Measurements from ENCODE around the gene RFLNA. TPM values are rescaled to one million over a fixed set of nuclear protein-coding genes. Genes with fewer than 3 reads are reported as not detected.

The RFLNA gene
- total and polyA plus RNA-seq, 2 experiments from 2014 or later, result 3.9 to 20.4 TPM

DNA sequence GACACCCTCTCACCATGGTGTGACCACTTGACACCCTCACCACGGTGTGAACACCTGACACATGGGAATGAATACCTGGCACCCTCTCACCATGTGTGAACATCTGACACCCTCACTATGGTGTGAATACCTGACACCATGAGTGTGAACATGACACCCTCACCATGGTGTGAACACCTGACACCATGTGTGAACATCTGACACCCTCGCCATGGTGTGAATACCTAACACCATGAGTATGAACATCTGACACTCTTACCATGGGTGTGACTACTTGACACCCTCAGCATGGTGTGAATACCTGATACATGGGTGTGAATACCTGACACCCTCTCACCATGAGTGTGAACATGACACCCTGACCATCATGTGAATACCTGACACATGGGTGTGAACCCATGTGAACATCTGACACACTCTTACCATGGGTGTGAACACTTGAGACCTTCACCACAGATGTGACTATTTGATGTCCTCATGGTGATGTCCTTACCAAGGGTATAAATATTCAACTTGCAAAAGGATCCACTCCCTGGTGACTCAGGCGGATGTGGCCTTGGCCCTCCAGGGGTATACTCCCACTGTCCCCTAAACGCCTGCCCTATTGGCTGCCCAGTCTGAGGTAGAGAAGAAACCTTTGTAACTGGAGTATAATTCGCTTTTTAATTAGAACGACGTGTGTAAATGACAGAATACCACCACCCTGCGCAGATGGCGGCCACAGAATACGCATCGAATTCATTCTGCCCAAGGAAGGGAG is 29.1 kb downstream of the RFLNA start:
- Mint-ChIP-seq H3K9me3 (peaks cover 31% of the 10 kb centered on the region), H3K4me1 (peaks cover 12% of the 10 kb centered on the region), H3K4me3 (no peak overlapping the region), H3K27me3 (ENCODE audit: insufficient read depth, low read depth, poor library complexity) (peaks cover 32% of the 10 kb centered on the region), H3K36me3 (ENCODE audit: low read depth) (peaks cover 60% of the 10 kb centered on the region), H3K27ac (no peak overlapping the region)
- Histone ChIP-seq H3K79me2 (replicated peaks; ENCODE audit: insufficient read depth) (no peaks in the 10 kb centered on the region), H3F3A (replicated peaks; ENCODE audit: low read depth) (peaks cover 8% of the 10 kb centered on the region; the same call in 1 of the 2 replicates), H3K36me3 (ENCODE audit: insufficient read depth) (peaks cover 13% of the 10 kb centered on the region; the same call in 1 of the 2 replicates), H2AFZ (no peak overlapping the region), H3K4me1 (ENCODE audit: insufficient read depth) (peaks cover 2% of the 10 kb centered on the region; the same call in 1 of the 2 replicates), H3K4me2 (no peak overlapping the region), H3K4me3 (no peak overlapping the region), H3K27ac (ENCODE audit: low read depth) (no peak overlapping the region), H3K27me3 (ENCODE audit: insufficient read depth) (no peaks in the 10 kb centered on the region), H4K20me1 (replicated peaks; ENCODE audit: insufficient read depth) (no peaks in the 10 kb centered on the region), H3K9me2 (ENCODE audit: insufficient read depth) (no peaks in the 10 kb centered on the region)
- ATAC-seq, result no peak
- DNase-seq (ENCODE audit: low spot score), result no peak
- TF ChIP-seq NANOG (IDR thresholded peaks at IDR 0.05; ENCODE audit: borderline replicate concordance), result no peak
- TF ChIP-seq, protein P1, sequence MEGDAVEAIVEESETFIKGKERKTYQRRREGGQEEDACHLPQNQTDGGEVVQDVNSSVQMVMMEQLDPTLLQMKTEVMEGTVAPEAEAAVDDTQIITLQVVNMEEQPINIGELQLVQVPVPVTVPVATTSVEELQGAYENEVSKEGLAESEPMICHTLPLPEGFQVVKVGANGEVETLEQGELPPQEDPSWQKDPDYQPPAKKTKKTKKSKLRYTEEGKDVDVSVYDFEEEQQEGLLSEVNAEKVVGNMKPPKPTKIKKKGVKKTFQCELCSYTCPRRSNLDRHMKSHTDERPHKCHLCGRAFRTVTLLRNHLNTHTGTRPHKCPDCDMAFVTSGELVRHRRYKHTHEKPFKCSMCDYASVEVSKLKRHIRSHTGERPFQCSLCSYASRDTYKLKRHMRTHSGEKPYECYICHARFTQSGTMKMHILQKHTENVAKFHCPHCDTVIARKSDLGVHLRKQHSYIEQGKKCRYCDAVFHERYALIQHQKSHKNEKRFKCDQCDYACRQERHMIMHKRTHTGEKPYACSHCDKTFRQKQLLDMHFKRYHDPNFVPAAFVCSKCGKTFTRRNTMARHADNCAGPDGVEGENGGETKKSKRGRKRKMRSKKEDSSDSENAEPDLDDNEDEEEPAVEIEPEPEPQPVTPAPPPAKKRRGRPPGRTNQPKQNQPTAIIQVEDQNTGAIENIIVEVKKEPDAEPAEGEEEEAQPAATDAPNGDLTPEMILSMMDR (conservative IDR thresholded peaks at IDR 0.05; ENCODE audit: low read depth in 2 of 2), result no peak
- no peak for TF ChIP-seq EZH2phosphoT487 (IDR thresholded peaks at IDR 0.05; ENCODE audit: unreplicated experiment)
- TF ChIP-seq ZNF114 (CRISPR knock-in tag; IDR thresholded peaks at IDR 0.05), result no peak
- no peak for TF ChIP-seq STAT1 (IDR thresholded peaks at IDR 0.05; ENCODE audit: unreplicated experiment)
- TF ChIP-seq EZH2 (IDR thresholded peaks at IDR 0.05; ENCODE audit: low read depth, unreplicated experiment), result no peak
- TF ChIP-seq, protein P2, sequence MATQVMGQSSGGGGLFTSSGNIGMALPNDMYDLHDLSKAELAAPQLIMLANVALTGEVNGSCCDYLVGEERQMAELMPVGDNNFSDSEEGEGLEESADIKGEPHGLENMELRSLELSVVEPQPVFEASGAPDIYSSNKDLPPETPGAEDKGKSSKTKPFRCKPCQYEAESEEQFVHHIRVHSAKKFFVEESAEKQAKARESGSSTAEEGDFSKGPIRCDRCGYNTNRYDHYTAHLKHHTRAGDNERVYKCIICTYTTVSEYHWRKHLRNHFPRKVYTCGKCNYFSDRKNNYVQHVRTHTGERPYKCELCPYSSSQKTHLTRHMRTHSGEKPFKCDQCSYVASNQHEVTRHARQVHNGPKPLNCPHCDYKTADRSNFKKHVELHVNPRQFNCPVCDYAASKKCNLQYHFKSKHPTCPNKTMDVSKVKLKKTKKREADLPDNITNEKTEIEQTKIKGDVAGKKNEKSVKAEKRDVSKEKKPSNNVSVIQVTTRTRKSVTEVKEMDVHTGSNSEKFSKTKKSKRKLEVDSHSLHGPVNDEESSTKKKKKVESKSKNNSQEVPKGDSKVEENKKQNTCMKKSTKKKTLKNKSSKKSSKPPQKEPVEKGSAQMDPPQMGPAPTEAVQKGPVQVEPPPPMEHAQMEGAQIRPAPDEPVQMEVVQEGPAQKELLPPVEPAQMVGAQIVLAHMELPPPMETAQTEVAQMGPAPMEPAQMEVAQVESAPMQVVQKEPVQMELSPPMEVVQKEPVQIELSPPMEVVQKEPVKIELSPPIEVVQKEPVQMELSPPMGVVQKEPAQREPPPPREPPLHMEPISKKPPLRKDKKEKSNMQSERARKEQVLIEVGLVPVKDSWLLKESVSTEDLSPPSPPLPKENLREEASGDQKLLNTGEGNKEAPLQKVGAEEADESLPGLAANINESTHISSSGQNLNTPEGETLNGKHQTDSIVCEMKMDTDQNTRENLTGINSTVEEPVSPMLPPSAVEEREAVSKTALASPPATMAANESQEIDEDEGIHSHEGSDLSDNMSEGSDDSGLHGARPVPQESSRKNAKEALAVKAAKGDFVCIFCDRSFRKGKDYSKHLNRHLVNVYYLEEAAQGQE (IDR thresholded peaks at IDR 0.05; ENCODE audit: unreplicated experiment), result no peak
- TF ChIP-seq, protein P3, sequence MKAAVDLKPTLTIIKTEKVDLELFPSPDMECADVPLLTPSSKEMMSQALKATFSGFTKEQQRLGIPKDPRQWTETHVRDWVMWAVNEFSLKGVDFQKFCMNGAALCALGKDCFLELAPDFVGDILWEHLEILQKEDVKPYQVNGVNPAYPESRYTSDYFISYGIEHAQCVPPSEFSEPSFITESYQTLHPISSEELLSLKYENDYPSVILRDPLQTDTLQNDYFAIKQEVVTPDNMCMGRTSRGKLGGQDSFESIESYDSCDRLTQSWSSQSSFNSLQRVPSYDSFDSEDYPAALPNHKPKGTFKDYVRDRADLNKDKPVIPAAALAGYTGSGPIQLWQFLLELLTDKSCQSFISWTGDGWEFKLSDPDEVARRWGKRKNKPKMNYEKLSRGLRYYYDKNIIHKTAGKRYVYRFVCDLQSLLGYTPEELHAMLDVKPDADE (IDR thresholded peaks at IDR 0.05), result no peak
- TF ChIP-seq POLR2AphosphoS5 (IDR thresholded peaks at IDR 0.05; ENCODE audit: low read depth), result no peak
- TF ChIP-seq, protein P4, sequence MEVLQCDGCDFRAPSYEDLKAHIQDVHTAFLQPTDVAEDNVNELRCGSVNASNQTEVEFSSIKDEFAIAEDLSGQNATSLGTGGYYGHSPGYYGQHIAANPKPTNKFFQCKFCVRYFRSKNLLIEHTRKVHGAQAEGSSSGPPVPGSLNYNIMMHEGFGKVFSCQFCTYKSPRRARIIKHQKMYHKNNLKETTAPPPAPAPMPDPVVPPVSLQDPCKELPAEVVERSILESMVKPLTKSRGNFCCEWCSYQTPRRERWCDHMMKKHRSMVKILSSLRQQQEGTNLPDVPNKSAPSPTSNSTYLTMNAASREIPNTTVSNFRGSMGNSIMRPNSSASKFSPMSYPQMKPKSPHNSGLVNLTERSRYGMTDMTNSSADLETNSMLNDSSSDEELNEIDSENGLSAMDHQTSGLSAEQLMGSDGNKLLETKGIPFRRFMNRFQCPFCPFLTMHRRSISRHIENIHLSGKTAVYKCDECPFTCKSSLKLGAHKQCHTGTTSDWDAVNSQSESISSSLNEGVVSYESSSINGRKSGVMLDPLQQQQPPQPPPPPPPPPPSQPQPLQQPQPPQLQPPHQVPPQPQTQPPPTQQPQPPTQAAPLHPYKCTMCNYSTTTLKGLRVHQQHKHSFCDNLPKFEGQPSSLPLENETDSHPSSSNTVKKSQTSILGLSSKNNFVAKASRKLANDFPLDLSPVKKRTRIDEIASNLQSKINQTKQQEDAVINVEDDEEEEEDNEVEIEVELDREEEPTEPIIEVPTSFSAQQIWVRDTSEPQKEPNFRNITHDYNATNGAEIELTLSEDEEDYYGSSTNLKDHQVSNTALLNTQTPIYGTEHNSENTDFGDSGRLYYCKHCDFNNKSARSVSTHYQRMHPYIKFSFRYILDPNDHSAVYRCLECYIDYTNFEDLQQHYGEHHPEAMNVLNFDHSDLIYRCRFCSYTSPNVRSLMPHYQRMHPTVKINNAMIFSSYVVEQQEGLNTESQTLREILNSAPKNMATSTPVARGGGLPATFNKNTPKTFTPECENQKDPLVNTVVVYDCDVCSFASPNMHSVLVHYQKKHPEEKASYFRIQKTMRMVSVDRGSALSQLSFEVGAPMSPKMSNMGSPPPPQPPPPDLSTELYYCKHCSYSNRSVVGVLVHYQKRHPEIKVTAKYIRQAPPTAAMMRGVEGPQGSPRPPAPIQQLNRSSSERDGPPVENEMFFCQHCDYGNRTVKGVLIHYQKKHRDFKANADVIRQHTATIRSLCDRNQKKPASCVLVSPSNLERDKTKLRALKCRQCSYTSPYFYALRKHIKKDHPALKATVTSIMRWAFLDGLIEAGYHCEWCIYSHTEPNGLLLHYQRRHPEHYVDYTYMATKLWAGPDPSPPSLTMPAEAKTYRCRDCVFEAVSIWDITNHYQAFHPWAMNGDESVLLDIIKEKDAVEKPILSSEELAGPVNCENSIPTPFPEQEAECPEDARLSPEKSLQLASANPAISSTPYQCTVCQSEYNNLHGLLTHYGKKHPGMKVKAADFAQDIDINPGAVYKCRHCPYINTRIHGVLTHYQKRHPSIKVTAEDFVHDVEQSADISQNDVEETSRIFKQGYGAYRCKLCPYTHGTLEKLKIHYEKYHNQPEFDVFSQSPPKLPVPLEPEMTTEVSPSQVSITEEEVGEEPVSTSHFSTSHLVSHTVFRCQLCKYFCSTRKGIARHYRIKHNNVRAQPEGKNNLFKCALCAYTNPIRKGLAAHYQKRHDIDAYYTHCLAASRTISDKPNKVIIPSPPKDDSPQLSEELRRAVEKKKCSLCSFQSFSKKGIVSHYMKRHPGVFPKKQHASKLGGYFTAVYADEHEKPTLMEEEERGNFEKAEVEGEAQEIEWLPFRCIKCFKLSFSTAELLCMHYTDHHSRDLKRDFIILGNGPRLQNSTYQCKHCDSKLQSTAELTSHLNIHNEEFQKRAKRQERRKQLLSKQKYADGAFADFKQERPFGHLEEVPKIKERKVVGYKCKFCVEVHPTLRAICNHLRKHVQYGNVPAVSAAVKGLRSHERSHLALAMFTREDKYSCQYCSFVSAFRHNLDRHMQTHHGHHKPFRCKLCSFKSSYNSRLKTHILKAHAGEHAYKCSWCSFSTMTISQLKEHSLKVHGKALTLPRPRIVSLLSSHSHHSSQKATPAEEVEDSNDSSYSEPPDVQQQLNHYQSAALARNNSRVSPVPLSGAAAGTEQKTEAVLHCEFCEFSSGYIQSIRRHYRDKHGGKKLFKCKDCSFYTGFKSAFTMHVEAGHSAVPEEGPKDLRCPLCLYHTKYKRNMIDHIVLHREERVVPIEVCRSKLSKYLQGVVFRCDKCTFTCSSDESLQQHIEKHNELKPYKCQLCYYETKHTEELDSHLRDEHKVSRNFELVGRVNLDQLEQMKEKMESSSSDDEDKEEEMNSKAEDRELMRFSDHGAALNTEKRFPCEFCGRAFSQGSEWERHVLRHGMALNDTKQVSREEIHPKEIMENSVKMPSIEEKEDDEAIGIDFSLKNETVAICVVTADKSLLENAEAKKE (CRISPR knock-in tag; IDR thresholded peaks at IDR 0.05), result no peak
- no peak for TF ChIP-seq JUNB (IDR thresholded peaks at IDR 0.05; ENCODE audit: unreplicated experiment)
- TF ChIP-seq CREB1 (CRISPR knock-in tag; IDR thresholded peaks at IDR 0.05; ENCODE audit: low read depth), result no peak
- TF ChIP-seq ZNF331 (CRISPR knock-in tag; IDR thresholded peaks at IDR 0.05; ENCODE audit: low read depth), result no peak

All from GM23338 (cell line).